NCI-H226 (cell line): ENCODE results near the gene TEDC1.

Experiments used
- DNase-seq: peaks from one replicate; pipeline ENCODE4 v3.0.0-alpha.2; 2015

Gene TEDC1

GRCh38 chr14:105486163-105486973 is 4.7 kb upstream of the TEDC1 start, which contains the start of gene CRIP1:
TSS of gene CRIP1 (plus strand) at chr14:105486886. CDS start at chr14:105487260, 374 bp downstream.
- peak; percentile 89 for DNase-seq

GRCh38 chr14:105486974-105487448 is 4.0 kb upstream of the TEDC1 start:
- DNase-seq: peak; percentile 60

GRCh38 chr14:105487449-105487985 is 3.5 kb upstream of the TEDC1 start:
- DNase-seq: no peak

GRCh38 chr14:105487986-105488777 is 2.9 kb upstream of the TEDC1 start:
- no peak for DNase-seq

GRCh38 chr14:105488781-105489541 is 2.1 kb upstream of the TEDC1 start:
- DNase-seq: peak; percentile 49

- DNase-seq: peak; percentile 97
These were observed 1.3 kb upstream of the TEDC1 start for GRCh38 chr14:105489542-105490266.

- no peak for DNase-seq
These were observed 827 bp upstream of the TEDC1 start for GRCh38 chr14:105490267-105490571.

- DNase-seq: peak; percentile 52
These were observed 424 bp downstream of the TEDC1 start for GRCh38 chr14:105491366-105491973.

- no peak for DNase-seq
These were observed 1.3 kb downstream of the TEDC1 start for GRCh38 chr14:105492031-105492970.

GRCh38 chr14:105492971-105493871 is 2.2 kb downstream of the TEDC1 start:
- no peak for DNase-seq

GRCh38 chr14:105493921-105494605 is 3.0 kb downstream of the TEDC1 start:
- no peak for DNase-seq

GRCh38 chr14:105494606-105494929 is 3.5 kb downstream of the TEDC1 start:
- DNase-seq: no peak

GRCh38 chr14:105495101-105495989 is 4.3 kb downstream of the TEDC1 start:
- no peak for DNase-seq

- DNase-seq: no peak
These were observed 5.2 kb downstream of the TEDC1 start for GRCh38 chr14:105495990-105496830.

GRCh38 chr14:105496831-105497591 is 6.0 kb downstream of the TEDC1 start:
- no peak for DNase-seq
